H1 (cell line): ENCODE data around the gene CCDC80. TPM values are rescaled to one million over a fixed set of nuclear protein-coding genes. Genes with fewer than 3 reads are reported as not detected.

Source experiments
- CTCF ChIA-PET: fragments of 300-600 bp; sonication (Branson Sonifier 250); formaldehyde crosslinking; loops from one replicate; lab custom pipeline; 2021; ENCODE audit not compliant: partially characterized antibody; lab: Charles Lee
- POLR2A ChIA-PET: fragments of 300-600 bp; sonication (Branson Sonifier 250); formaldehyde crosslinking; loops from one replicate; lab custom pipeline; 2021; ENCODE audit warnings: inconsistent platforms; ENCODE audit not compliant: partially characterized antibody; lab: Charles Lee
- DNase-seq, 2 experiments: peaks; one replicate each; pipeline versions ENCODE4 v3.0.0 to v3.0.0-alpha.2; 2010 to 2022; ENCODE audit warnings: low spot score in 2 of 2, low read depth in 1 of 2, mixed read lengths in 1 of 2
- FAIRE-seq: peaks from 2 replicates; lab custom pipeline; 2011; peaks lifted over from hg19 to GRCh38; lab: Jason Lieb, UNC
- H2AFZ ChIP-seq: 2 replicates; pipeline ENCODE4 v1.8.1; 2012; ENCODE audit warnings: low read length, inconsistent platforms
- H2AK5ac ChIP-seq: 2 replicates; pipeline ENCODE4 v1.6.1; 2013; ENCODE audit warnings: low read depth, low read length
- H2BK120ac ChIP-seq: replicated peaks from 2 replicates; pipeline ENCODE3; 2013; ENCODE audit warnings: low read depth, low read length, inconsistent platforms
- H2BK12ac ChIP-seq: 2 replicates; pipeline ENCODE4 v1.6.1; 2013; ENCODE audit warnings: low read depth, low read length
- H2BK15ac ChIP-seq: 2 replicates; pipeline ENCODE4 v1.6.1; 2013; ENCODE audit warnings: low read length
- H2BK20ac ChIP-seq: 2 replicates; pipeline ENCODE4 v1.6.1; 2013; ENCODE audit warnings: low read length
- H2BK5ac ChIP-seq: 2 replicates; pipeline ENCODE4 v1.6.1; 2013; ENCODE audit warnings: low read depth, low read length
- H3K14ac ChIP-seq: 2 replicates; pipeline ENCODE4 v1.6.1; 2013; ENCODE audit warnings: inconsistent platforms; ENCODE audit not compliant: insufficient read length
- H3K18ac ChIP-seq: 2 replicates; pipeline ENCODE4 v1.6.1; 2013; ENCODE audit warnings: low read length; ENCODE audit errors: extremely low read depth
- H3K23ac ChIP-seq: 2 replicates; pipeline ENCODE4 v1.6.1; 2013; ENCODE audit warnings: inconsistent platforms; ENCODE audit not compliant: insufficient read length
- H3K23me2 ChIP-seq: 2 replicates; pipeline ENCODE4 v1.6.1; 2013; ENCODE audit warnings: low read depth, low read length
- H3K27ac ChIP-seq: 2 replicates; pipeline ENCODE4 v1.6.1; 2011; ENCODE audit warnings: low read depth, low read length, inconsistent platforms
- H3K27me3 ChIP-seq, 4 experiments: replicated peaks in 1 of 4; 1 replicate in 1 of 4; 2 replicates in 3 of 4; pipeline versions ENCODE4 v1.6.1 to v1.8.1; 2011 to 2013; ENCODE audit warnings: low read length in 3 of 4, mild to moderate bottlenecking in 3 of 4, inconsistent platforms in 2 of 4, mixed read lengths in 2 of 4, moderate library complexity in 1 of 4; ENCODE audit not compliant: control insufficient read depth in 3 of 4, insufficient read depth in 3 of 4; ENCODE audit errors: extremely low read depth in 1 of 4
- H3K36me3 ChIP-seq, 4 experiments: 2 replicates each; pipeline versions ENCODE4 v1.6.1 to v1.8.1; 2011 to 2013; ENCODE audit warnings: mild to moderate bottlenecking in 4 of 4, low read length in 3 of 4, moderate library complexity in 2 of 4, control low read depth in 1 of 4, inconsistent platforms in 1 of 4; ENCODE audit not compliant: insufficient read depth in 4 of 4, control insufficient read depth in 2 of 4
- H3K4ac ChIP-seq: replicated peaks from 2 replicates; pipeline ENCODE3; 2013; ENCODE audit warnings: low read length, low read depth, mixed read lengths, inconsistent platforms; ENCODE audit not compliant: insufficient read length
- H3K4me1 ChIP-seq, 4 experiments: replicated peaks in 1 of 4; 1 replicate in 1 of 4; 2 replicates in 3 of 4; pipeline versions ENCODE4 v1.6.1 to v1.8.1; 2011 to 2013; ENCODE audit warnings: low read length in 3 of 4, inconsistent platforms in 2 of 4, mixed read lengths in 1 of 4; ENCODE audit not compliant: insufficient read depth in 4 of 4, control insufficient read depth in 3 of 4
- H3K4me2 ChIP-seq, 2 experiments: 2 replicates each; pipeline versions ENCODE4 v1.6.1 to v1.8.1; 2011 to 2013; ENCODE audit warnings: low read depth in 2 of 2, low read length in 2 of 2, control low read depth in 1 of 2, inconsistent platforms in 1 of 2, mild to moderate bottlenecking in 1 of 2; ENCODE audit not compliant: insufficient read depth in 1 of 2
- H3K4me3 ChIP-seq, 4 experiments: fragments of 200-600, 300-600 bp in 1 of 4; sonication (generic), shearing (Covaris generic), sonication (Bioruptor Twin) in 1 of 4; 2 replicates each; pipeline versions ENCODE4 v1.5.1 to v1.8.1; 2011 to 2016; ENCODE audit warnings: low read length in 4 of 4, low read depth in 3 of 4, control low read depth in 2 of 4, inconsistent platforms in 2 of 4, mild to moderate bottlenecking in 2 of 4, mixed read lengths in 1 of 4, moderate library complexity in 1 of 4; ENCODE audit not compliant: insufficient read depth in 2 of 4; ENCODE audit errors: extremely low read depth in 1 of 4
- H3K56ac ChIP-seq: replicated peaks from 2 replicates; pipeline ENCODE3; 2013; ENCODE audit warnings: low read depth, mild to moderate bottlenecking, mixed read lengths, low read length, inconsistent platforms; ENCODE audit not compliant: insufficient read length
- H3K79me1 ChIP-seq: 2 replicates; pipeline ENCODE4 v1.6.1; 2013; ENCODE audit warnings: low read depth, low read length, control low read depth
- H3K79me2 ChIP-seq, 2 experiments: 2 replicates each; pipeline versions ENCODE4 v1.6.1 to v1.8.1; 2012 to 2013; ENCODE audit warnings: low read length in 2 of 2, mild to moderate bottlenecking in 2 of 2, inconsistent platforms in 1 of 2; ENCODE audit not compliant: insufficient read depth in 2 of 2, control insufficient read depth in 1 of 2
- H3K9ac ChIP-seq, 4 experiments: replicated peaks in 1 of 4; 1 replicate in 1 of 4; 2 replicates in 3 of 4; pipeline versions ENCODE4 v1.6.1 to v1.8.1; 2011 to 2013; ENCODE audit warnings: low read depth in 3 of 4, low read length in 3 of 4, control low read depth in 2 of 4, mild to moderate bottlenecking in 2 of 4, moderate library complexity in 2 of 4, inconsistent platforms in 1 of 4; ENCODE audit errors: extremely low read depth in 1 of 4
- H3K9me3 ChIP-seq, 2 experiments: 2 replicates each; pipeline versions ENCODE4 v1.6.1 to v1.8.1; 2012 to 2013; ENCODE audit warnings: mild to moderate bottlenecking in 2 of 2, moderate library complexity in 2 of 2, control low read depth in 1 of 2, inconsistent platforms in 1 of 2, low read depth in 1 of 2, low read length in 1 of 2, mixed read lengths in 1 of 2; ENCODE audit not compliant: insufficient read depth in 2 of 2
- H4K20me1 ChIP-seq, 2 experiments: replicated peaks in 1 of 2; 2 replicates each; pipeline versions ENCODE3 to v1.8.1; 2011 to 2013; ENCODE audit warnings: inconsistent platforms in 2 of 2, low read length in 2 of 2, mild to moderate bottlenecking in 1 of 2; ENCODE audit not compliant: insufficient read depth in 2 of 2, control insufficient read depth in 1 of 2
- H4K5ac ChIP-seq: 2 replicates; pipeline ENCODE4 v1.6.1; 2013; ENCODE audit warnings: low read length, low read depth, mixed read lengths, inconsistent platforms; ENCODE audit not compliant: insufficient read length
- H4K8ac ChIP-seq: 2 replicates; pipeline ENCODE4 v1.8.0; 2013; ENCODE audit warnings: mild to moderate bottlenecking, moderate library complexity, low read length, inconsistent platforms; ENCODE audit not compliant: insufficient read depth; ENCODE audit errors: extremely low read depth
- H4K91ac ChIP-seq: replicated peaks from 2 replicates; pipeline ENCODE3; 2013; ENCODE audit warnings: low read length, mixed read lengths, inconsistent platforms; ENCODE audit not compliant: insufficient read length
- POLR2AphosphoS5 ChIP-seq: IDR thresholded peaks from 2 replicates; pipeline ENCODE4 v1.6.1; 2011; ENCODE audit warnings: low read depth, low read length
- RAD21 ChIP-seq, 2 experiments: IDR thresholded peaks in 1 of 2; conservative IDR thresholded peaks in 1 of 2; 2 replicates each; pipeline ENCODE4 v1.6.1; 2011; ENCODE audit warnings: low read depth in 2 of 2, low read length in 2 of 2, improper control_type of control experiment in 1 of 2, inconsistent platforms in 1 of 2, mild to moderate bottlenecking in 1 of 2, moderate library complexity in 1 of 2
- SIRT6 ChIP-seq: IDR thresholded peaks from one replicate; pipeline ENCODE4 v1.7.1; 2012; ENCODE audit warnings: low read length, inconsistent platforms
- SIX5 ChIP-seq: IDR thresholded peaks from 2 replicates; pipeline ENCODE4 v1.6.1; 2011; ENCODE audit warnings: mild to moderate bottlenecking, low read depth, low read length
- TEAD4 ChIP-seq: IDR thresholded peaks from 2 replicates; pipeline ENCODE4 v1.6.1; 2012; ENCODE audit warnings: low read depth, low read length, inconsistent platforms, mixed read lengths
- WGBS, 2 experiments: shearing (Covaris generic) in 1 of 2; methylation state at CpG; one replicate each; pipeline versions ENCODE4 v1.1.6 to v1.1.7; 2013 to 2015; ENCODE audit warnings: low lambda C conversion rate in 2 of 2, mixed read lengths in 2 of 2, inconsistent platforms in 1 of 2, low coverage in 1 of 2, missing lambda C conversion rate in 1 of 2; ENCODE audit not compliant: insufficient replicate concordance in 2 of 2, insufficient coverage in 1 of 2, insufficient read length in 1 of 2; ENCODE audit errors: extremely low coverage in 1 of 2, missing lambda C conversion rate in 1 of 2; 5-methylcytosine and 5-hydroxymethylcytosine counted together
- polyA plus RNA-seq, 7 experiments: library from polyadenylated mRNA; depleted of rRNA in 3 of 7; stranded (reverse) in 5 of 7; unstranded in 2 of 7; fragments of >200 nt in 5 of 7; fragments of 200-250 nt in 2 of 7; gene quantifications; 1 replicate in 5 of 7; 2 replicates in 1 of 7; 4 replicates in 1 of 7; pipeline versions ENCODE4 v1.2.1 to v1.2.3, GENCODE V29; 2011 to 2013; ENCODE audit warnings: missing spikeins in 2 of 7, mixed read lengths in 2 of 7
- total RNA-seq: library from RNA; stranded (reverse); fragmentation: NEBNext Ultra II Directional; extraction: Animal tissue kit (Norgen Biotek cat#: 25700); gene quantifications from 2 replicates; pipeline ENCODE4 v1.2.1, GENCODE V29; 2021
- TF ChIP-seq, protein P1 (sequence below), 3 experiments: IDR thresholded peaks; 1 replicate in 2 of 3; 2 replicates in 1 of 3; pipeline versions ENCODE4 v1.5.1 to v1.6.1; 2011; ENCODE audit warnings: low read length in 3 of 3, mild to moderate bottlenecking in 3 of 3, inconsistent platforms in 2 of 3, low read depth in 1 of 3, moderate library complexity in 1 of 3; ENCODE audit not compliant: insufficient read depth in 1 of 3; ENCODE audit errors: control extremely low read depth in 1 of 3

The CCDC80 gene
- total and polyA plus RNA-seq, 2 of the 8 experiments (the other 6 are each of a cell fraction or from before 2014, with no cell fraction given): 1.1 to 12.9 TPM

DNA sequence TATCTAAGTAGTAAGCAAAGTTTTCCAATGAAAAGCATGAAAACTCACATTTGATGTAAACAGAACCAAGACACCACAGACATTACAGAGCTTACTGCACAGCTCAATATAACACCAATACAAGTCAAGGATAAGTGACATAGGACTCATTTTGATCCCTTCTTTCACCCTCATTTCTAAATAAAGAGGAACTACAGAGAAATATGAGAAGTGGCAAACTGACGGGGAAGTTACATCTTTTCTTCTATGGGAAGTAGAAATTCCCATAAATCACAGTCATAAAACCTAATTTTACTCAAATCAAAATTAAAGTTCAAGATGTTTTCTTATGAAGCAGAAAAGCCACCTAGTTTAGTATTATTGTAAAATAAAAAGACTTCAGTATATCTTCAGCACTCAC lies 83.0 kb downstream of the CCDC80 start:
- Histone ChIP-seq H3K4ac (no peak overlapping the region), H3K23me2 (peaks cover 11% of the 10 kb centered on the region), H3K79me2 (peaks cover 3 to 61% of the 10 kb centered on the region in 2 experiments; a peak in 3 of 4 replicates), H3K4me3 (no peak overlapping the region), H4K20me1 (no peaks in the 10 kb centered on the region), H2BK120ac (no peak overlapping the region), H3K9ac (no peak overlapping the region), H3K9me3 (no peaks in the 10 kb centered on the region), H3K14ac (no peak overlapping the region), H3K4me1 (no peaks in the 10 kb centered on the region), H3K18ac (no peak overlapping the region), H4K5ac (no peak overlapping the region), H3K36me3 (peaks cover 0 to 9% (median 4%) of the 10 kb centered on the region in 4 experiments; a peak in 3 of 8 replicates), H3K27me3 (no peaks in the 10 kb centered on the region), H2BK15ac (no peak overlapping the region), H2BK12ac (no peak overlapping the region), H2AK5ac (no peak overlapping the region), H3K4me2 (no peak overlapping the region), H3K56ac (no peak overlapping the region), H2AFZ (no peak overlapping the region), H2BK20ac (no peak overlapping the region), H2BK5ac (no peak overlapping the region), H4K91ac (no peak overlapping the region), H3K23ac (no peak overlapping the region), H3K27ac (no peak overlapping the region), H4K8ac (no peak overlapping the region), H3K79me1 (no peaks in the 10 kb centered on the region)
- 95% methylated on average over 1 of the region's 1 CpG; no CpG with 5 or more reads in 1 of the 2 experiments for WGBS, 2 experiments
- FAIRE-seq (no peak), DNase-seq (no peak)
- POLR2A ChIA-PET: interaction anchor here (0.6 kb wide), 1 partner anchor 943 kb away, joined by 3 read pairs; no protein-coding TSS in a partner anchor
- CTCF ChIA-PET: no interaction called here
- TF ChIP-seq TEAD4 (no peak), POLR2AphosphoS5 (no peak), SIX5 (no peak), SIRT6 (no peak), RAD21 (IDR thresholded peaks at IDR 0.05 in 1 of 2, conservative IDR thresholded peaks at IDR 0.05 in 1 of 2; ENCODE audit: low read depth in 2 of 2, low read length in 2 of 2) (no peak)
- TF ChIP-seq, protein P1, sequence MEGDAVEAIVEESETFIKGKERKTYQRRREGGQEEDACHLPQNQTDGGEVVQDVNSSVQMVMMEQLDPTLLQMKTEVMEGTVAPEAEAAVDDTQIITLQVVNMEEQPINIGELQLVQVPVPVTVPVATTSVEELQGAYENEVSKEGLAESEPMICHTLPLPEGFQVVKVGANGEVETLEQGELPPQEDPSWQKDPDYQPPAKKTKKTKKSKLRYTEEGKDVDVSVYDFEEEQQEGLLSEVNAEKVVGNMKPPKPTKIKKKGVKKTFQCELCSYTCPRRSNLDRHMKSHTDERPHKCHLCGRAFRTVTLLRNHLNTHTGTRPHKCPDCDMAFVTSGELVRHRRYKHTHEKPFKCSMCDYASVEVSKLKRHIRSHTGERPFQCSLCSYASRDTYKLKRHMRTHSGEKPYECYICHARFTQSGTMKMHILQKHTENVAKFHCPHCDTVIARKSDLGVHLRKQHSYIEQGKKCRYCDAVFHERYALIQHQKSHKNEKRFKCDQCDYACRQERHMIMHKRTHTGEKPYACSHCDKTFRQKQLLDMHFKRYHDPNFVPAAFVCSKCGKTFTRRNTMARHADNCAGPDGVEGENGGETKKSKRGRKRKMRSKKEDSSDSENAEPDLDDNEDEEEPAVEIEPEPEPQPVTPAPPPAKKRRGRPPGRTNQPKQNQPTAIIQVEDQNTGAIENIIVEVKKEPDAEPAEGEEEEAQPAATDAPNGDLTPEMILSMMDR (IDR thresholded peaks at IDR 0.05; ENCODE audit: control extremely low read depth in 1 of 3, insufficient read depth in 1 of 3, low read depth in 1 of 3, low read length in 3 of 3): no peak
